Measurements from ENCODE around the gene MGAT4B.

MGAT4B gene

GRCh38 chr5:179764056-179764455 lies 42.6 kb downstream of the MGAT4B start:
- Histone ChIP-seq H3K79me2 (ENCODE audit: control insufficient read depth, insufficient read depth, low read length, poor library complexity) (peaks cover 8% of the 10 kb centered on the region), H3K27me3 (ENCODE audit: insufficient read depth, low read length) (no peaks in the 10 kb centered on the region), H3K14ac (ENCODE audit: low read length) (peak overlapping the region; percentile 69), H3K18ac (ENCODE audit: low read length) (peak overlapping the region; percentile 74), H2BK120ac (ENCODE audit: insufficient read depth, low read length, poor library complexity) (peak overlapping the region; percentile 74), H3K27ac (ENCODE audit: low read depth, low read length) (peak overlapping the region; percentile 85), H3K9me3 (ENCODE audit: insufficient read depth, low read depth, low read length) (peaks cover 3% of the 10 kb centered on the region), H2BK5ac (ENCODE audit: low read depth, low read length, poor library complexity) (peak overlapping the region; percentile 1), H4K8ac (ENCODE audit: low read depth, low read length) (peak overlapping the region; percentile 37), H2AK5ac (ENCODE audit: low read length) (peak overlapping the region; percentile 77), H3K36me3 (ENCODE audit: control insufficient read depth in 1 of 2, insufficient read depth in 2 of 2, low read length in 2 of 2) (peaks cover 16 to 18% of the 10 kb centered on the region in 2 experiments), H3K4me2 (ENCODE audit: low read length) (no peak overlapping the region), H3K79me1 (ENCODE audit: low read length) (peaks cover 18% of the 10 kb centered on the region), H4K12ac (ENCODE audit: low read depth, low read length) (peak overlapping the region; percentile 23), H3K23ac (ENCODE audit: low read length) (no peak overlapping the region), H3K9ac (ENCODE audit: low read length) (no peak overlapping the region), H2AFZ (ENCODE audit: insufficient read depth, low read length, poor library complexity) (no peak overlapping the region), H3K4me1 (ENCODE audit: control insufficient read depth in 1 of 2, insufficient read depth in 2 of 2, low read length in 2 of 2) (peaks cover 23 to 49% of the 10 kb centered on the region in 2 experiments), H3K4ac (ENCODE audit: low read depth, low read length) (peak overlapping the region; percentile 85), H2BK12ac (ENCODE audit: low read length) (peak overlapping the region; percentile 89), H3K4me3 (ENCODE audit: low read depth, low read length) (no peak overlapping the region), H4K91ac (ENCODE audit: low read depth, low read length) (peak overlapping the region; percentile 90)
- no CpG with 5 or more reads among the region's 8 CpGs for WGBS (ENCODE audit: extremely low coverage, insufficient coverage, insufficient read length)
- DNase-seq: no peak

- Histone ChIP-seq H3K4me3 (ENCODE audit: low read depth, low read length) (no peak overlapping the region), H3K14ac (ENCODE audit: low read length) (peak overlapping the region; percentile 89), H3K4me1 (ENCODE audit: control insufficient read depth in 1 of 2, insufficient read depth in 2 of 2, low read length in 2 of 2) (peaks cover 23 to 45% of the 10 kb centered on the region in 2 experiments), H3K9me3 (ENCODE audit: insufficient read depth, low read depth, low read length) (peaks cover 3% of the 10 kb centered on the region), H3K79me2 (ENCODE audit: control insufficient read depth, insufficient read depth, low read length, poor library complexity) (peaks cover 8% of the 10 kb centered on the region), H2AFZ (ENCODE audit: insufficient read depth, low read length, poor library complexity) (no peak overlapping the region), H2BK5ac (ENCODE audit: low read depth, low read length, poor library complexity) (peak overlapping the region; percentile 93), H3K27me3 (ENCODE audit: insufficient read depth, low read length) (no peaks in the 10 kb centered on the region), H4K8ac (ENCODE audit: low read depth, low read length) (no peak overlapping the region), H2AK5ac (ENCODE audit: low read length) (peak overlapping the region; percentile 88), H4K12ac (ENCODE audit: low read depth, low read length) (no peak overlapping the region), H3K4ac (ENCODE audit: low read depth, low read length) (peak overlapping the region; percentile 85), H3K79me1 (ENCODE audit: low read length) (peaks cover 18% of the 10 kb centered on the region), H2BK12ac (ENCODE audit: low read length) (peak overlapping the region; percentile 90), H3K36me3 (ENCODE audit: control insufficient read depth in 1 of 2, insufficient read depth in 2 of 2, low read length in 2 of 2) (peaks cover 11 to 14% of the 10 kb centered on the region in 2 experiments), H3K9ac (ENCODE audit: low read length) (no peak overlapping the region), H3K4me2 (ENCODE audit: low read length) (no peak overlapping the region), H3K23ac (ENCODE audit: low read length) (no peak overlapping the region), H3K27ac (ENCODE audit: low read depth, low read length) (peak overlapping the region; percentile 85), H3K18ac (ENCODE audit: low read length) (no peak overlapping the region), H4K91ac (ENCODE audit: low read depth, low read length) (peak overlapping the region; percentile 90), H2BK120ac (ENCODE audit: insufficient read depth, low read length, poor library complexity) (peak overlapping the region; percentile 74)
- peak; percentile 91 to 93 for DNase-seq
- no CpG with 5 or more reads among the region's 10 CpGs for WGBS (ENCODE audit: extremely low coverage, insufficient coverage, insufficient read length)
These were observed 43.3 kb downstream of the MGAT4B start for GRCh38 chr5:179763215-179763945.

GRCh38 chr5:179762781-179763176 lies 43.9 kb downstream of the MGAT4B start:
- Histone ChIP-seq H3K4ac (ENCODE audit: low read depth, low read length) (no peak overlapping the region), H3K18ac (ENCODE audit: low read length) (no peak overlapping the region), H3K14ac (ENCODE audit: low read length) (no peak overlapping the region), H3K4me3 (ENCODE audit: low read depth, low read length) (no peak overlapping the region), H3K4me1 (ENCODE audit: control insufficient read depth in 1 of 2, insufficient read depth in 2 of 2, low read length in 2 of 2) (peaks cover 23 to 45% of the 10 kb centered on the region in 2 experiments), H2AK5ac (ENCODE audit: low read length) (no peak overlapping the region), H3K23ac (ENCODE audit: low read length) (no peak overlapping the region), H4K91ac (ENCODE audit: low read depth, low read length) (no peak overlapping the region), H3K79me1 (ENCODE audit: low read length) (peaks cover 18% of the 10 kb centered on the region), H3K79me2 (ENCODE audit: control insufficient read depth, insufficient read depth, low read length, poor library complexity) (peaks cover 8% of the 10 kb centered on the region), H2AFZ (ENCODE audit: insufficient read depth, low read length, poor library complexity) (no peak overlapping the region), H4K12ac (ENCODE audit: low read depth, low read length) (no peak overlapping the region), H3K27ac (ENCODE audit: low read depth, low read length) (no peak overlapping the region), H2BK12ac (ENCODE audit: low read length) (no peak overlapping the region), H3K9ac (ENCODE audit: low read length) (no peak overlapping the region), H3K4me2 (ENCODE audit: low read length) (no peak overlapping the region), H3K27me3 (ENCODE audit: insufficient read depth, low read length) (no peaks in the 10 kb centered on the region), H2BK5ac (ENCODE audit: low read depth, low read length, poor library complexity) (no peak overlapping the region), H3K9me3 (ENCODE audit: insufficient read depth, low read depth, low read length) (peaks cover 3% of the 10 kb centered on the region), H2BK120ac (ENCODE audit: insufficient read depth, low read length, poor library complexity) (no peak overlapping the region), H3K36me3 (ENCODE audit: control insufficient read depth in 1 of 2, insufficient read depth in 2 of 2, low read length in 2 of 2) (peaks cover 11 to 14% of the 10 kb centered on the region in 2 experiments), H4K8ac (ENCODE audit: low read depth, low read length) (no peak overlapping the region)
- DNase-seq: no peak
- no CpG with 5 or more reads among the region's 3 CpGs for WGBS (ENCODE audit: extremely low coverage, insufficient coverage, insufficient read length)

GRCh38 chr5:179762079-179762780 lies 44.4 kb downstream of the MGAT4B start:
- H2BK12ac ChIP-seq (ENCODE audit: low read length): no peak overlapping the region
- no peak overlapping the region for H3K9ac ChIP-seq (ENCODE audit: low read length)
- WGBS (ENCODE audit: extremely low coverage, insufficient coverage, insufficient read length): no CpG with 5 or more reads among the region's 10 CpGs
- peaks cover 8% of the 10 kb centered on the region for H3K79me2 ChIP-seq (ENCODE audit: control insufficient read depth, insufficient read depth, low read length, poor library complexity)
- no peak overlapping the region for H2AK5ac ChIP-seq (ENCODE audit: low read length)
- peaks cover 11 to 12% of the 10 kb centered on the region in 2 experiments for H3K36me3 ChIP-seq (ENCODE audit: control insufficient read depth in 1 of 2, insufficient read depth in 2 of 2, low read length in 2 of 2)
- H3K27me3 ChIP-seq (ENCODE audit: insufficient read depth, low read length): no peaks in the 10 kb centered on the region
- no peak overlapping the region for H3K18ac ChIP-seq (ENCODE audit: low read length)
- H3K27ac ChIP-seq (ENCODE audit: low read depth, low read length): peak overlapping the region; percentile 11
- no peak overlapping the region for H3K4me3 ChIP-seq (ENCODE audit: low read depth, low read length)
- H3K14ac ChIP-seq (ENCODE audit: low read length): no peak overlapping the region
- no peak overlapping the region for H3K4me2 ChIP-seq (ENCODE audit: low read length)
- H4K91ac ChIP-seq (ENCODE audit: low read depth, low read length): no peak overlapping the region
- H3K4me1 ChIP-seq (ENCODE audit: control insufficient read depth in 1 of 2, insufficient read depth in 2 of 2, low read length in 2 of 2): peaks cover 23 to 45% of the 10 kb centered on the region in 2 experiments
- no peak overlapping the region for H4K8ac ChIP-seq (ENCODE audit: low read depth, low read length)
- H2BK5ac ChIP-seq (ENCODE audit: low read depth, low read length, poor library complexity): no peak overlapping the region
- H3K23ac ChIP-seq (ENCODE audit: low read length): no peak overlapping the region
- H3K9me3 ChIP-seq (ENCODE audit: insufficient read depth, low read depth, low read length): peaks cover 3% of the 10 kb centered on the region
- H4K12ac ChIP-seq (ENCODE audit: low read depth, low read length): no peak overlapping the region
- no peak overlapping the region for H2AFZ ChIP-seq (ENCODE audit: insufficient read depth, low read length, poor library complexity)
- no peak overlapping the region for H3K4ac ChIP-seq (ENCODE audit: low read depth, low read length)
- DNase-seq: no peak
- H3K79me1 ChIP-seq (ENCODE audit: low read length): peaks cover 18% of the 10 kb centered on the region
- H2BK120ac ChIP-seq (ENCODE audit: insufficient read depth, low read length, poor library complexity): no peak overlapping the region

All from trophoblast cell (in vitro differentiated cells and primary cell).